Immature natural killer cell (primary cell): ENCODE results near the gene BMAL2. TPM values are rescaled to one million over a fixed set of nuclear protein-coding genes. Genes with fewer than 3 reads are reported as not detected.
A peak's percentile ranks its signal among the peaks of the same experiment; 100 is the strongest.

Source experiments
- DNase-seq, 3 donors: peaks; one replicate each; pipeline ENCODE4 v3.0.0; 2022; ENCODE audit warnings: mixed read lengths in 1 of 3
- H3K27ac Mint-ChIP-seq, 6 donors: one replicate each; pipeline ENCODE4 v1.8.0; 2020; ENCODE audit warnings: mixed read lengths in 6 of 6, mild to moderate bottlenecking in 5 of 6, inconsistent platforms in 4 of 6, moderate library complexity in 3 of 6
- H3K27me3 Mint-ChIP-seq, 3 donors: one replicate each; pipeline ENCODE4 v1.8.0; 2020 to 2021; ENCODE audit warnings: low read depth in 3 of 3, mild to moderate bottlenecking in 3 of 3, mixed read lengths in 3 of 3, moderate library complexity in 3 of 3, inconsistent platforms in 1 of 3
- H3K36me3 Mint-ChIP-seq, 3 donors: one replicate each; pipeline ENCODE4 v1.8.0; 2020; ENCODE audit warnings: mixed read lengths in 3 of 3, inconsistent platforms in 2 of 3, mild to moderate bottlenecking in 2 of 3
- H3K4me1 Mint-ChIP-seq, 2 donors: one replicate each; pipeline ENCODE4 v1.8.0; 2020; ENCODE audit warnings: inconsistent platforms in 2 of 2, mild to moderate bottlenecking in 2 of 2, mixed read lengths in 2 of 2, moderate library complexity in 1 of 2
- H3K4me3 Mint-ChIP-seq, 5 donors: one replicate each; pipeline ENCODE4 v1.8.0; 2020; ENCODE audit warnings: mild to moderate bottlenecking in 5 of 5, mixed read lengths in 5 of 5, inconsistent platforms in 3 of 5, moderate library complexity in 3 of 5
- H3K9me3 Mint-ChIP-seq, 6 donors: one replicate each; pipeline ENCODE4 v1.8.0; 2020; ENCODE audit warnings: mild to moderate bottlenecking in 6 of 6, mixed read lengths in 6 of 6, inconsistent platforms in 4 of 6, moderate library complexity in 3 of 6
- polyA plus RNA-seq, 3 donors: library from polyadenylated mRNA; unstranded; fragments of 300-500 nt; fragmentation: Illumina TruSeq; gene quantifications; one replicate each; pipeline ENCODE4 v1.2.3, GENCODE V29; 2021

Gene BMAL2
- polyA plus RNA-seq, 3 donors from 2014 or later = not detected

GRCh38 chr12:27333403-27334009 is 870 bp downstream of the BMAL2 start:
- Mint-ChIP-seq H3K4me3 (peak overlapping the region; percentile 77 to 85 (median 78)), H3K27me3 (peaks cover 4 to 27% (median 17%) of the 10 kb centered on the region in 3 donors), H3K9me3 (peaks cover 0 to 2% (median 0%) of the 10 kb centered on the region in 6 donors), H3K4me1 (peaks cover 11 to 16% of the 10 kb centered on the region in 2 donors), H3K27ac (no peak overlapping the region), H3K36me3 (no peaks in the 10 kb centered on the region)
- peak; percentile 9 to 21 (median 16) for DNase-seq

- Mint-ChIP-seq H3K4me3 (peak overlapping the region; percentile 61 to 85 (median 78)), H3K27ac (no peak overlapping the region), H3K27me3 (peaks cover 4 to 27% (median 17%) of the 10 kb centered on the region in 3 donors), H3K9me3 (peaks cover 0 to 2% (median 0%) of the 10 kb centered on the region in 6 donors), H3K36me3 (no peaks in the 10 kb centered on the region), H3K4me1 (peaks cover 11 to 16% of the 10 kb centered on the region in 2 donors)
- no peak for DNase-seq
Measured at GRCh38 chr12:27334042-27334720, 1.5 kb downstream of the BMAL2 start.

- peaks cover 11 to 16% of the 10 kb centered on the region in 2 donors for H3K4me1 Mint-ChIP-seq
- H3K36me3 Mint-ChIP-seq = no peaks in the 10 kb centered on the region
- DNase-seq = no peak
- no peak overlapping the region for H3K4me3 Mint-ChIP-seq
- H3K27me3 Mint-ChIP-seq = peaks cover 4 to 26% (median 17%) of the 10 kb centered on the region in 3 donors
- H3K27ac Mint-ChIP-seq = no peak overlapping the region
- H3K9me3 Mint-ChIP-seq = peaks cover 0 to 2% (median 0%) of the 10 kb centered on the region in 6 donors
Measured at GRCh38 chr12:27334721-27335082, 2.1 kb downstream of the BMAL2 start.

DNA sequence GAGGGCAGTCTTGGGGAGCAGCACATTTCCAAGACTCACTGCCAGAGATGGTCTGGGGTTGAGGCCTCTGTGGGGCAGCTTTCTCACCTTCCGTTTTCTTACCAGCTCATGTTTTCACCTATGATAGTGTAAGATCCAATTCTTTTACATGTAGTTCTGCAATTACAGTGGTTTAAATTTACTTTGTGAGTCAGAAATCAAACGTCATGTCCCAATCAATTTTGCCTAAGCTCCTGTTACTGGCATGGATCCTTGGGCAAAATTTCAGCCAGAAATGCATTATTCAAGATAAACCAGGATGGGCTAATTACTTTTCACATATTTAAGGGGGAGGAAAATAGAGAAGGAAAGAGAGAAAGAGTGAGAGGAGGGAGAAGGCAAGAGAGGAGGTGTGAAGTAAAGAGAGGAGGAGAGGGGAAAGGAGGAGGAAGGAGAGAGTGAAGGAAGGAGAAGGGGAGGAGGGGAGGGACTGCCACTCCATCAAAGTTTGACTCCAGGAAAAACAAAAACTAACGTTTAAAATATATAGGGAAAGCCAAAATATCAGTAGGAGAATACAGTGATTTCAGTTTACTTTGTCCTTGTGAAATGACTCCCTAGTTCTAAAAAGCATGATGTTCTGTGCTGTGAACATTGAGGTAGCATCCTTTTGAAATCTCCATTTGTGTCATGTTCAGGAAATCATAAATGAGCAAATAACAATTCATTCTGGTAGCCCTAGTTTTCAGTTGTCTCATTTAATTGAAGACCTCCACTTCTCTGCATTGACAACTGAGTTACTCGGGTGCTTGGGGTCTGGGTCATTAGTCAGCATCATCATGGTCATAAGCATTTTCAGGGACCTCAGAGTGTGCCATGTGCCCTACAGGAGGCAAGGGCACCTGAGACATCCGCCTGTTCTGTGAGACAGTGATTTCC is 3.0 kb downstream of the BMAL2 start:
- no peak overlapping the region for H3K27ac Mint-ChIP-seq
- H3K27me3 Mint-ChIP-seq = peaks cover 4 to 24% (median 19%) of the 10 kb centered on the region in 3 donors

GRCh38 chr12:27336282-27336653 is 3.6 kb downstream of the BMAL2 start:
- H3K9me3 Mint-ChIP-seq = no peaks in the 10 kb centered on the region
- no peak overlapping the region for H3K27ac Mint-ChIP-seq
- no peak for DNase-seq
- no peaks in the 10 kb centered on the region for H3K36me3 Mint-ChIP-seq
- peaks cover 4 to 25% (median 19%) of the 10 kb centered on the region in 3 donors for H3K27me3 Mint-ChIP-seq
- peaks cover 11 to 16% of the 10 kb centered on the region in 2 donors for H3K4me1 Mint-ChIP-seq
- H3K4me3 Mint-ChIP-seq = no peak overlapping the region

More for the DNA sequence above, 3.0 kb downstream of the BMAL2 start:
- DNase-seq = no peak
- Mint-ChIP-seq H3K36me3 (no peaks in the 10 kb centered on the region), H3K9me3 (no peaks in the 10 kb centered on the region), H3K4me3 (no peak overlapping the region), H3K4me1 (peaks cover 11 to 16% of the 10 kb centered on the region in 2 donors)

- H3K27me3 Mint-ChIP-seq = peaks cover 3 to 19% (median 15%) of the 10 kb centered on the region in 3 donors
- H3K36me3 Mint-ChIP-seq = no peaks in the 10 kb centered on the region
- H3K4me1 Mint-ChIP-seq = peaks cover 8 to 13% of the 10 kb centered on the region in 2 donors
- no peak for DNase-seq
- no peaks in the 10 kb centered on the region for H3K9me3 Mint-ChIP-seq
- no peak overlapping the region for H3K27ac Mint-ChIP-seq
- H3K4me3 Mint-ChIP-seq = no peak overlapping the region
Measured at GRCh38 chr12:27337376-27337775, 4.7 kb downstream of the BMAL2 start.

- Mint-ChIP-seq H3K4me1 (peaks cover 5 to 8% of the 10 kb centered on the region in 2 donors), H3K36me3 (no peaks in the 10 kb centered on the region)
Measured at GRCh38 chr12:27338473-27338872, 5.8 kb downstream of the BMAL2 start.

GRCh38 chr12:27340971-27341370 is 8.3 kb downstream of the BMAL2 start:
- no peaks in the 10 kb centered on the region for H3K4me1 Mint-ChIP-seq
- no peaks in the 10 kb centered on the region for H3K36me3 Mint-ChIP-seq
- no peaks in the 10 kb centered on the region for H3K9me3 Mint-ChIP-seq
- H3K4me3 Mint-ChIP-seq = no peak overlapping the region
- H3K27me3 Mint-ChIP-seq = peaks cover 0 to 6% (median 4%) of the 10 kb centered on the region in 3 donors
- no peak for DNase-seq
- H3K27ac Mint-ChIP-seq = no peak overlapping the region

More at GRCh38 chr12:27338473-27338872, 5.8 kb downstream of the BMAL2 start:
- no peak overlapping the region for H3K27ac Mint-ChIP-seq
- H3K4me3 Mint-ChIP-seq = no peak overlapping the region
- H3K27me3 Mint-ChIP-seq = peaks cover 3 to 16% (median 15%) of the 10 kb centered on the region in 3 donors
- no peaks in the 10 kb centered on the region for H3K9me3 Mint-ChIP-seq
- no peak for DNase-seq

GRCh38 chr12:27342536-27342935 is 9.9 kb downstream of the BMAL2 start:
- Mint-ChIP-seq H3K27ac (no peak overlapping the region), H3K4me1 (no peaks in the 10 kb centered on the region), H3K36me3 (no peaks in the 10 kb centered on the region), H3K27me3 (peaks cover 0 to 8% (median 4%) of the 10 kb centered on the region in 3 donors), H3K9me3 (no peaks in the 10 kb centered on the region), H3K4me3 (no peak overlapping the region)
- no peak for DNase-seq

- Mint-ChIP-seq H3K27ac (no peak overlapping the region), H3K36me3 (no peaks in the 10 kb centered on the region), H3K27me3 (peaks cover 0 to 8% (median 5%) of the 10 kb centered on the region in 3 donors), H3K4me3 (no peak overlapping the region), H3K9me3 (no peaks in the 10 kb centered on the region), H3K4me1 (no peaks in the 10 kb centered on the region)
- DNase-seq = no peak
Measured at GRCh38 chr12:27343255-27344000, 10.8 kb downstream of the BMAL2 start.

DNA sequence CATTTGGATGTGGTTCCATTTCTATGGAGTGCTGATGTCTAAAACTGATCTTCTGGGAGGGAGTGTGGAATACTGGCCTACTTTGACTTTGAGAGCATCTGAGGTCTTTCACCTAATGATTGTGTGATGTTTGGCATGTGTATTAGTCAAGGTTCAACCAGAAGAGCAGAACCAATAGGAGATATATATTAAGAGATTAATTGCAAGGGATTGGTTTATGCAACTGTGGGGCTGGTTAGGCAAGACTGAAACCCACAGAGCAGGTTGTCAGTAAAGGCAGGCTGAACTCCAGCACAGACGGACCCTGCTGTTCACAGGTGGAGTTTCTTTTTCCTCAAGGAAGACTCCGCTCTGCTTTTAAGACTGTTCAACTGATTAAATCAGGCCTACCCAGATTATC is 11.6 kb downstream of the BMAL2 start:
- H3K27ac Mint-ChIP-seq = no peak overlapping the region
- H3K27me3 Mint-ChIP-seq = peaks cover 0 to 8% (median 5%) of the 10 kb centered on the region in 3 donors
- H3K36me3 Mint-ChIP-seq = no peaks in the 10 kb centered on the region
- DNase-seq = no peak
- no peaks in the 10 kb centered on the region for H3K9me3 Mint-ChIP-seq
- no peaks in the 10 kb centered on the region for H3K4me1 Mint-ChIP-seq
- no peak overlapping the region for H3K4me3 Mint-ChIP-seq

GRCh38 chr12:27344760-27345159 is 12.1 kb downstream of the BMAL2 start:
- Mint-ChIP-seq H3K27me3 (peaks cover 0 to 8% (median 5%) of the 10 kb centered on the region in 3 donors), H3K36me3 (no peaks in the 10 kb centered on the region), H3K4me3 (no peak overlapping the region), H3K4me1 (no peaks in the 10 kb centered on the region), H3K9me3 (no peaks in the 10 kb centered on the region), H3K27ac (no peak overlapping the region)
- no peak for DNase-seq

- Mint-ChIP-seq H3K27ac (no peak overlapping the region), H3K4me3 (no peak overlapping the region), H3K9me3 (no peaks in the 10 kb centered on the region), H3K36me3 (no peaks in the 10 kb centered on the region), H3K4me1 (no peaks in the 10 kb centered on the region), H3K27me3 (peaks cover 0 to 8% (median 3%) of the 10 kb centered on the region in 3 donors)
- no peak for DNase-seq
Measured at GRCh38 chr12:27345376-27345775, 12.7 kb downstream of the BMAL2 start.
